Fibroblast of lung (primary cell): Measurements from ENCODE around the gene AWAT2.

ENCODE experiments used
- CTCF ChIP-seq, 2 donors: IDR thresholded peaks in 1 of 2; conservative IDR thresholded peaks in 1 of 2; 1 replicate in 1 of 2; 2 replicates in 1 of 2; pipeline ENCODE4 v1.5.1; 2011 to 2012; ENCODE audit warnings: low read length in 2 of 2, control low read depth in 1 of 2, inconsistent platforms in 1 of 2, low read depth in 1 of 2, mild to moderate bottlenecking in 1 of 2
- EZH2 ChIP-seq: IDR thresholded peaks from 2 replicates; pipeline ENCODE4 v1.5.1; 2012; ENCODE audit warnings: low read length, control low read depth, mild to moderate bottlenecking; ENCODE audit errors: missing control alignments

GRCh38 chrX:70041993-70042392, 7.7 kb downstream of the AWAT2 start:
- TF ChIP-seq CTCF (conservative IDR thresholded peaks at IDR 0.05 in 1 of 2, IDR thresholded peaks at IDR 0.05 in 1 of 2; ENCODE audit: low read depth in 1 of 2, low read length in 2 of 2) (no peak), EZH2 (no peak)
